ENCODE measurements around the gene GPR156.
A peak's percentile ranks its signal among the peaks of the same experiment; 100 is the strongest.
"Not testable (repeated sequence)": the region's sequence is repeated elsewhere in the genome, so short reads cannot be mapped to it uniquely, and the experiment has no call there.

GPR156 gene

GRCh38 chr3:120163026-120163425 is 122.0 kb downstream of the GPR156 start:
- no peak for DNase-seq (ENCODE audit: low read depth in 1 of 2, low spot score in 1 of 2)

- DNase-seq (ENCODE audit: low read depth in 1 of 2, low spot score in 1 of 2) = no peak
Observed at GRCh38 chr3:120162400-120162799, 122.6 kb downstream of the GPR156 start.

- DNase-seq (ENCODE audit: low read depth in 1 of 2, low spot score in 1 of 2) = no peak
Observed at GRCh38 chr3:120161902-120162301, 123.1 kb downstream of the GPR156 start.

- DNase-seq (ENCODE audit: low read depth in 1 of 2, low spot score in 1 of 2) = no peak
Observed at GRCh38 chr3:120160050-120160449, 125.0 kb downstream of the GPR156 start.

- no peak for DNase-seq (ENCODE audit: low read depth in 1 of 2, low spot score in 1 of 2)
Observed at GRCh38 chr3:120157681-120158080, 127.3 kb downstream of the GPR156 start.

GRCh38 chr3:120157113-120157512 is 127.9 kb downstream of the GPR156 start:
- DNase-seq (ENCODE audit: low read depth in 1 of 2, low spot score in 1 of 2) = no peak

- DNase-seq (ENCODE audit: low read depth in 1 of 2, low spot score in 1 of 2) = no peak
Observed at GRCh38 chr3:120156699-120157098, 128.3 kb downstream of the GPR156 start.

- DNase-seq (ENCODE audit: low read depth in 1 of 2, low spot score in 1 of 2) = not testable (repeated sequence)
Observed at GRCh38 chr3:120155694-120156093, 129.3 kb downstream of the GPR156 start.

- no peak for DNase-seq (ENCODE audit: low read depth in 1 of 2, low spot score in 1 of 2)
Observed at GRCh38 chr3:120155108-120155507, 129.9 kb downstream of the GPR156 start.

GRCh38 chr3:120153294-120153693 is 131.7 kb downstream of the GPR156 start:
- no peak for DNase-seq (ENCODE audit: low read depth in 1 of 2, low spot score in 1 of 2)

GRCh38 chr3:120151791-120152190 is 133.2 kb downstream of the GPR156 start:
- no peak for DNase-seq (ENCODE audit: low read depth in 1 of 2, low spot score in 1 of 2)

- DNase-seq (ENCODE audit: low read depth in 1 of 2, low spot score in 1 of 2) = no peak
Observed at GRCh38 chr3:120148187-120148949, 136.7 kb downstream of the GPR156 start.

GRCh38 chr3:120147072-120147871 is 137.8 kb downstream of the GPR156 start:
- DNase-seq (ENCODE audit: low read depth in 1 of 2, low spot score in 1 of 2) = peak in 1 of 2 donors; percentile 12

- DNase-seq (ENCODE audit: low read depth in 1 of 2, low spot score in 1 of 2) = no peak
Observed at GRCh38 chr3:120145542-120146285, 139.3 kb downstream of the GPR156 start.

- DNase-seq (ENCODE audit: low read depth in 1 of 2, low spot score in 1 of 2) = no peak
Observed at GRCh38 chr3:120144267-120144666, 140.8 kb downstream of the GPR156 start.

- DNase-seq (ENCODE audit: low read depth in 1 of 2, low spot score in 1 of 2) = no peak
Observed at GRCh38 chr3:120143676-120144075, 141.3 kb downstream of the GPR156 start.

- DNase-seq (ENCODE audit: low read depth in 1 of 2, low spot score in 1 of 2) = no peak
Observed at GRCh38 chr3:120142236-120142635, 142.8 kb downstream of the GPR156 start.

GRCh38 chr3:120140098-120140742 is 144.8 kb downstream of the GPR156 start:
- no peak for DNase-seq (ENCODE audit: low read depth in 1 of 2, low spot score in 1 of 2)

GRCh38 chr3:120139140-120139539 is 145.9 kb downstream of the GPR156 start:
- no peak for DNase-seq (ENCODE audit: low read depth in 1 of 2, low spot score in 1 of 2)

- no peak for DNase-seq (ENCODE audit: low read depth in 1 of 2, low spot score in 1 of 2)
Observed at GRCh38 chr3:120137548-120137947, 147.5 kb downstream of the GPR156 start.

- no peak for DNase-seq (ENCODE audit: low read depth in 1 of 2, low spot score in 1 of 2)
Observed at GRCh38 chr3:120130656-120131055, 154.4 kb downstream of the GPR156 start.

Data from activated T-helper 1 cell treated with anti-CD3 and anti-CD28 coated beads, Interleukin-2, amount 50 U/mL, for 16 hours (primary cell).